KMS-11 (cell line): Measurements from ENCODE around the gene PHACTR1.

ENCODE experiments used
- H2AFZ ChIP-seq: fragments of 200-600 bp; sonication (generic); 2 replicates; pipeline ENCODE4 v1.6.1; 2016; ENCODE audit warnings: antibody characterized with exemption, mixed run types, low read depth
- H3K27ac ChIP-seq: fragments of 200-600 bp; sonication (generic); 2 replicates; pipeline ENCODE4 v1.6.1; 2016; ENCODE audit warnings: mild to moderate bottlenecking, mixed run types
- H3K27me3 ChIP-seq: fragments of 200-600 bp; sonication (generic); 2 replicates; pipeline ENCODE4 v1.6.1; 2017; ENCODE audit warnings: mild to moderate bottlenecking, low read depth, mixed run types, moderate library complexity; ENCODE audit not compliant: insufficient read depth
- H3K36me3 ChIP-seq: fragments of 200-600 bp; sonication (generic); 2 replicates; pipeline ENCODE4 v1.6.1; 2017; ENCODE audit warnings: mild to moderate bottlenecking, mixed run types; ENCODE audit not compliant: insufficient read depth
- H3K4me1 ChIP-seq: fragments of 200-600 bp; sonication (generic); 2 replicates; pipeline ENCODE4 v1.6.1; 2016; ENCODE audit warnings: mild to moderate bottlenecking, low read depth, mixed run types; ENCODE audit not compliant: poor library complexity, severe bottlenecking
- H3K4me2 ChIP-seq: fragments of 200-600 bp; sonication (generic); 2 replicates; pipeline ENCODE4 v1.7.0; 2016; ENCODE audit warnings: mild to moderate bottlenecking, mixed run types
- H3K4me3 ChIP-seq: fragments of 200-600 bp; sonication (generic); IDR thresholded peaks from 2 replicates; pipeline ENCODE4 v1.6.1; 2017; ENCODE audit warnings: low read depth, low read length, mixed read lengths; ENCODE audit not compliant: insufficient read depth
- H3K79me2 ChIP-seq: fragments of 200-600 bp; sonication (generic); 2 replicates; pipeline ENCODE4 v1.6.1; 2016; ENCODE audit warnings: low read depth, mixed run types; ENCODE audit not compliant: insufficient read depth
- H3K9ac ChIP-seq: fragments of 200-600 bp; sonication (generic); 2 replicates; pipeline ENCODE4 v1.6.1; 2016; ENCODE audit warnings: mild to moderate bottlenecking, mixed run types
- H4K20me1 ChIP-seq: fragments of 200-600 bp; sonication (generic); 2 replicates; pipeline ENCODE4 v1.6.1; 2016; ENCODE audit warnings: mild to moderate bottlenecking, mixed run types; ENCODE audit not compliant: insufficient read depth
- CTCF ChIP-seq: fragments of 200-600 bp; sonication (generic); conservative IDR thresholded peaks from 2 replicates; pipeline ENCODE4 v1.6.1; 2017; ENCODE audit warnings: low read depth, mild to moderate bottlenecking, antibody characterized with exemption, low read length, moderate library complexity, mixed read lengths

The PHACTR1 gene

GRCh38 chr6:12865117-12865516 is 148.6 kb downstream of the PHACTR1 start:
- Histone ChIP-seq H3K9ac (no peak overlapping the region), H3K4me2 (no peak overlapping the region), H2AFZ (no peak overlapping the region), H3K27me3 (no peaks in the 10 kb centered on the region), H3K79me2 (no peaks in the 10 kb centered on the region), H4K20me1 (no peaks in the 10 kb centered on the region), H3K27ac (no peak overlapping the region), H3K4me1 (no peaks in the 10 kb centered on the region), H3K4me3 (no peak overlapping the region), H3K36me3 (no peaks in the 10 kb centered on the region)
- TF ChIP-seq CTCF = no peak

- H3K9ac ChIP-seq = no peak overlapping the region
- no peaks in the 10 kb centered on the region for H3K27me3 ChIP-seq
- H3K27ac ChIP-seq = no peak overlapping the region
- H3K4me3 ChIP-seq = no peak overlapping the region
- no peaks in the 10 kb centered on the region for H3K36me3 ChIP-seq
- no peaks in the 10 kb centered on the region for H4K20me1 ChIP-seq
- no peak overlapping the region for H2AFZ ChIP-seq
- no peaks in the 10 kb centered on the region for H3K79me2 ChIP-seq
- no peak overlapping the region for H3K4me2 ChIP-seq
- no peaks in the 10 kb centered on the region for H3K4me1 ChIP-seq
- TF ChIP-seq CTCF = no peak
These were observed 149.2 kb downstream of the PHACTR1 start for GRCh38 chr6:12865671-12866181.

GRCh38 chr6:12866422-12867029 is 150.0 kb downstream of the PHACTR1 start:
- Histone ChIP-seq H4K20me1 (no peaks in the 10 kb centered on the region), H3K4me2 (no peak overlapping the region), H3K79me2 (no peaks in the 10 kb centered on the region), H3K27ac (no peak overlapping the region), H3K36me3 (no peaks in the 10 kb centered on the region), H3K27me3 (no peaks in the 10 kb centered on the region), H3K4me3 (no peak overlapping the region), H2AFZ (no peak overlapping the region), H3K9ac (no peak overlapping the region), H3K4me1 (no peaks in the 10 kb centered on the region)
- TF ChIP-seq CTCF = no peak

- H3K4me3 ChIP-seq = no peak overlapping the region
- H3K9ac ChIP-seq = no peak overlapping the region
- H3K79me2 ChIP-seq = no peaks in the 10 kb centered on the region
- TF ChIP-seq CTCF = no peak
- H4K20me1 ChIP-seq = no peaks in the 10 kb centered on the region
- H3K27ac ChIP-seq = no peak overlapping the region
- H3K36me3 ChIP-seq = no peaks in the 10 kb centered on the region
- H3K4me1 ChIP-seq = no peaks in the 10 kb centered on the region
- H3K27me3 ChIP-seq = no peaks in the 10 kb centered on the region
- no peak overlapping the region for H3K4me2 ChIP-seq
- H2AFZ ChIP-seq = no peak overlapping the region
These were observed 153.4 kb downstream of the PHACTR1 start for GRCh38 chr6:12869816-12870432.
